Testis (tissue), 3 donors: ENCODE results near the gene PIP5K1C. TPM values are rescaled to one million over a fixed set of nuclear protein-coding genes. Genes with fewer than 3 reads are reported as not detected.

Source experiments
- DNase-seq: peaks from one replicate; pipeline ENCODE4 v3.0.0-alpha.2; 2019
- H3K27ac ChIP-seq, 2 donors: fragments of 200-600 bp; sonication (generic); one replicate each; pipeline ENCODE4 v1.5.1; 2019
- H3K27me3 ChIP-seq: fragments of 200-600 bp; sonication (generic); one replicate; pipeline ENCODE4 v1.5.1; 2019
- H3K36me3 ChIP-seq: fragments of 200-600 bp; sonication (generic); one replicate; pipeline ENCODE4 v1.5.1; 2017; ENCODE audit warnings: low read depth; ENCODE audit errors: missing control alignments
- H3K4me1 ChIP-seq: fragments of 200-600 bp; sonication (generic); one replicate; pipeline ENCODE4 v1.5.1; 2019
- H3K4me3 ChIP-seq, 2 donors: fragments of 200-600 bp; sonication (generic); one replicate each; pipeline ENCODE4 v1.5.1; 2017 to 2019
- H3K9me3 ChIP-seq: fragments of 200-600 bp; sonication (generic); one replicate; pipeline ENCODE4 v1.5.1; 2017
- CTCF ChIP-seq, 3 experiments: fragments of 450-650 bp in 2 of 3; fragments of 200-600 bp in 1 of 3; sonication (generic) in 1 of 3; IDR thresholded peaks; one replicate each; pipeline ENCODE4 v1.5.1; 2016 to 2019; ENCODE audit warnings: antibody characterized with exemption in 3 of 3, mild to moderate bottlenecking in 2 of 3, moderate library complexity in 1 of 3
- POLR2A ChIP-seq: fragments of 450-650 bp; IDR thresholded peaks from one replicate; pipeline ENCODE4 v1.6.1; 2017; ENCODE audit warnings: antibody characterized with exemption, mild to moderate bottlenecking, moderate library complexity
- WGBS, 2 donors: methylation state at CpG; one replicate each; pipeline ENCODE4 v1.1.5; 2018; 5-methylcytosine and 5-hydroxymethylcytosine counted together
- intact Hi-C: fragments of 100-400 bp; cut with DNase I; formaldehyde crosslinking; loops from one replicate; pipeline ENCODE4 v1.15.1; 2023; ENCODE audit warnings: low total_unique reads
- polyA plus RNA-seq: library from polyadenylated mRNA; stranded (reverse); fragments of 350-450 nt; fragmentation: Illumina TruSeq; extraction: RNeasy Lipid Tissue Mini Kit (QIAGEN cat#74804); gene quantifications from one replicate; pipeline ENCODE4 v1.2.3, GENCODE V29; 2014; ENCODE audit warnings: low read depth, low replicate concordance; ENCODE audit not compliant: insufficient read depth
- total RNA-seq, 2 donors: library from RNA; depleted of rRNA; stranded (reverse); fragments of >200 nt; gene quantifications; one replicate each; pipeline ENCODE4 v1.2.3, GENCODE V29; 2016

The PIP5K1C gene
- total and polyA plus RNA-seq, 3 donors from 2014 or later = 80.2 to 99.1 (median 87.0) TPM

- DNase-seq = no peak
- Histone ChIP-seq H3K27me3 (no peaks in the 10 kb centered on the region), H3K36me3 (no peaks in the 10 kb centered on the region), H3K4me1 (no peaks in the 10 kb centered on the region), H3K9me3 (no peaks in the 10 kb centered on the region), H3K4me3 (no peak overlapping the region), H3K27ac (no peak overlapping the region)
- intact Hi-C loops = loop anchor here (10.0 kb wide), 1 partner anchor 64 kb away; the partner anchor contains the start of gene MFSD12
- no peak for TF ChIP-seq POLR2A
- TF ChIP-seq CTCF (IDR thresholded peaks at IDR 0.05) = peak in 1 of 3 experiments; percentile 1
- 89 to 95% methylated on average over 12 to 31 of the region's 31 CpGs for WGBS, 2 donors
Measured at GRCh38 chr19:3618811-3619630, 81.2 kb downstream of the PIP5K1C start.

- H3K36me3 ChIP-seq = no peaks in the 10 kb centered on the region
Measured at GRCh38 chr19:3618144-3618810, 82.0 kb downstream of the PIP5K1C start.

GRCh38 chr19:3617463-3617862 lies 82.8 kb downstream of the PIP5K1C start:
- no peak for DNase-seq
- no peaks in the 10 kb centered on the region for H3K9me3 ChIP-seq
- no peaks in the 10 kb centered on the region for H3K27me3 ChIP-seq
- WGBS, 2 donors = 76 to 81% methylated on average over 13 to 19 of the region's 19 CpGs
- intact Hi-C loops = loop anchor here (10.0 kb wide), 1 partner anchor 63 kb away; the partner anchor contains the start of gene MFSD12
- H3K36me3 ChIP-seq = no peaks in the 10 kb centered on the region
- H3K27ac ChIP-seq = no peak overlapping the region
- H3K4me3 ChIP-seq = no peak overlapping the region
- no peaks in the 10 kb centered on the region for H3K4me1 ChIP-seq
- TF ChIP-seq CTCF (IDR thresholded peaks at IDR 0.05) = no peak
- TF ChIP-seq POLR2A = no peak

More at GRCh38 chr19:3618144-3618810, 82.0 kb downstream of the PIP5K1C start:
- DNase-seq = peak; percentile 66
- Histone ChIP-seq H3K9me3 (no peaks in the 10 kb centered on the region), H3K4me3 (no peak overlapping the region), H3K27ac (no peak overlapping the region), H3K27me3 (no peaks in the 10 kb centered on the region), H3K4me1 (no peaks in the 10 kb centered on the region)
- intact Hi-C loops = loop anchor here (10.0 kb wide), 1 partner anchor 63 kb away; the partner anchor contains the start of gene MFSD12
- 52 to 70% methylated on average over 11 to 27 of the region's 31 CpGs for WGBS, 2 donors
- TF ChIP-seq POLR2A = no peak
- peak; percentile 86 to 92 (median 89) for TF ChIP-seq CTCF (IDR thresholded peaks at IDR 0.05)

GRCh38 chr19:3615524-3616135 lies 84.6 kb downstream of the PIP5K1C start:
- WGBS, 2 donors = 94 to 100% methylated on average over 3 to 23 of the region's 26 CpGs
- H3K4me1 ChIP-seq = no peaks in the 10 kb centered on the region
- intact Hi-C loops = loop anchor here (10.0 kb wide), 1 partner anchor 61 kb away; the partner anchor contains the start of gene MFSD12
- H3K27ac ChIP-seq = no peak overlapping the region
- H3K4me3 ChIP-seq = no peak overlapping the region
- no peak for DNase-seq
- TF ChIP-seq POLR2A (no peak), CTCF (IDR thresholded peaks at IDR 0.05) (no peak)
- no peaks in the 10 kb centered on the region for H3K9me3 ChIP-seq
- no peaks in the 10 kb centered on the region for H3K36me3 ChIP-seq
- H3K27me3 ChIP-seq = no peaks in the 10 kb centered on the region
